SK-N-SH (cell line): ENCODE data around the gene PCSK2.

Source experiments
- CTCF ChIP-seq: fragments of 200-600 bp; sonication (generic); IDR thresholded peaks from 2 replicates; pipeline ENCODE4 v1.6.1; 2017; ENCODE audit warnings: antibody characterized with exemption, mild to moderate bottlenecking, moderate library complexity
- EZH2phosphoT487 ChIP-seq: fragments of 200-600 bp; sonication (generic); IDR thresholded peaks from 2 replicates; pipeline ENCODE4 v1.6.1; 2017; ENCODE audit warnings: low read depth, mixed run types, mild to moderate bottlenecking, antibody characterized with exemption, moderate library complexity, borderline replicate concordance
- MAX ChIP-seq: IDR thresholded peaks from 2 replicates; pipeline ENCODE4 v1.4.0; 2012; ENCODE audit warnings: low read depth
- NRF1 ChIP-seq: IDR thresholded peaks from 2 replicates; pipeline ENCODE4 v1.6.1; 2012; ENCODE audit warnings: low read depth, mild to moderate bottlenecking, low read length
- SMC3 ChIP-seq: IDR thresholded peaks from 2 replicates; pipeline ENCODE4 v1.6.1; 2012; ENCODE audit warnings: low read depth, low read length, improper control_type of control experiment
- USF2 ChIP-seq: fragments of 150-350 bp; IDR thresholded peaks from 2 replicates; pipeline ENCODE4 v1.6.1; 2017; ENCODE audit warnings: antibody characterized with exemption, low read length, low read depth, borderline replicate concordance
- ZBTB33 ChIP-seq: IDR thresholded peaks from 2 replicates; pipeline ENCODE4 v1.4.0; 2012; ENCODE audit warnings: low read depth, borderline replicate concordance

- no peak for TF ChIP-seq NRF1
- no peak for TF ChIP-seq MAX
- TF ChIP-seq USF2: no peak
- no peak for TF ChIP-seq SMC3
- TF ChIP-seq EZH2phosphoT487: no peak
- TF ChIP-seq CTCF: no peak
- TF ChIP-seq ZBTB33: no peak
These were observed 46.9 kb downstream of the PCSK2 start for GRCh38 chr20:17273717-17274116.
